HepG2 (cell line): ENCODE data around the gene SDC3. TPM values are rescaled to one million over a fixed set of nuclear protein-coding genes. Genes with fewer than 3 reads are reported as not detected.

ENCODE experiments used
- ATAC-seq: fragments of 200-7000 bp; cut with Tn5 transposase; 3 replicates; pipeline ENCODE4 v1.9.1; 2020; ENCODE audit warnings: mild to moderate bottlenecking, moderate library complexity
- BruUV-seq: library from RNA; stranded (reverse); fragments of 400-500 nt; replicated peaks from 2 replicates; lab custom pipeline; 2021; lab: Mats Ljungman, UMichigan
- CTCF ChIA-PET: fragments of 300-600 bp; formaldehyde crosslinking; extraction: SDS; loops from one replicate; lab custom pipeline; 2021; ENCODE audit warnings: low total read pairs, inconsistent platforms, low intra/inter-chr PET ratio; lab: Yijun Ruan, JAX
- POLR2A ChIA-PET: fragments of 350-600 bp; sonication (Branson Sonifier 250); formaldehyde crosslinking; loops from one replicate; lab custom pipeline; 2020; ENCODE audit warnings: antibody characterized with exemption, inconsistent platforms; lab: Yijun Ruan, JAX
- DNase-seq: peaks from one replicate; pipeline ENCODE4 v3.0.0-alpha.2; 2015; ENCODE audit warnings: low spot score
- FAIRE-seq: peaks from 3 replicates; lab custom pipeline; 2011; peaks lifted over from hg19 to GRCh38; lab: Jason Lieb, UNC
- H2AFZ ChIP-seq: one replicate; pipeline ENCODE4 v1.6.1; 2011; ENCODE audit warnings: low read length, inconsistent platforms
- H3K27ac ChIP-seq: fragments of 300-600 bp; 3 replicates; pipeline ENCODE4 v1.8.0; 2011; ENCODE audit warnings: mixed run types, mild to moderate bottlenecking, mixed read lengths, low read length, inconsistent platforms; ENCODE audit not compliant: insufficient read depth; ENCODE audit errors: extremely low read length
- H3K27me3 ChIP-seq, 2 experiments: fragments of 200-600 bp in 1 of 2; 2 replicates in 1 of 2; 3 replicates in 1 of 2; pipeline versions ENCODE4 v1.6.0 to v1.8.0; 2011; ENCODE audit warnings: low read length in 2 of 2, mild to moderate bottlenecking in 2 of 2, moderate library complexity in 2 of 2, inconsistent platforms in 1 of 2; ENCODE audit not compliant: insufficient read depth in 2 of 2, control insufficient read depth in 1 of 2
- H3K36me3 ChIP-seq, 2 experiments: fragments of 200-600 bp in 1 of 2; replicated peaks in 1 of 2; 2 replicates in 1 of 2; 3 replicates in 1 of 2; pipeline versions ENCODE4 v1.5.1 to v1.8.0; 2011; ENCODE audit warnings: low read length in 2 of 2, inconsistent platforms in 1 of 2; ENCODE audit not compliant: insufficient read depth in 2 of 2, control insufficient read depth in 1 of 2
- H3K4me1 ChIP-seq: 2 replicates; pipeline ENCODE4 v1.5.1; 2012; ENCODE audit warnings: low read length, inconsistent platforms; ENCODE audit not compliant: insufficient read depth
- H3K4me2 ChIP-seq: 2 replicates; pipeline ENCODE4 v1.6.0; 2011; ENCODE audit warnings: low read depth, low read length, inconsistent platforms
- H3K4me3 ChIP-seq, 3 experiments: fragments of 200-600 bp in 1 of 3; sonication (generic), shearing (Covaris generic) in 1 of 3; replicated peaks in 1 of 3; 2 replicates each; pipeline ENCODE4 v1.5.1; 2011 to 2016; ENCODE audit warnings: low read length in 3 of 3, inconsistent platforms in 2 of 3, low read depth in 2 of 3, mild to moderate bottlenecking in 2 of 3, control low read depth in 1 of 3, mixed read lengths in 1 of 3; ENCODE audit not compliant: insufficient read depth in 1 of 3
- H3K79me2 ChIP-seq: one replicate; pipeline ENCODE4 v1.6.1; 2011; ENCODE audit warnings: low read length, inconsistent platforms; ENCODE audit not compliant: insufficient read depth
- H3K9ac ChIP-seq: 2 replicates; pipeline ENCODE4 v1.6.0; 2011; ENCODE audit warnings: mild to moderate bottlenecking, low read depth, low read length, inconsistent platforms; ENCODE audit not compliant: insufficient read depth
- H3K9me3 ChIP-seq: 2 replicates; pipeline ENCODE4 v1.5.1; 2012; ENCODE audit warnings: mild to moderate bottlenecking, low read length
- H4K20me1 ChIP-seq: 2 replicates; pipeline ENCODE4 v1.6.0; 2011; ENCODE audit warnings: inconsistent platforms, mild to moderate bottlenecking, low read length, moderate library complexity; ENCODE audit not compliant: insufficient read depth
- FOXA1 ChIP-seq, 2 experiments: fragments of 450-650 bp in 1 of 2; sonication (generic) in 1 of 2; formaldehyde crosslinking in 1 of 2; IDR thresholded peaks; 2 replicates each; pipeline versions ENCODE4 v1.4.0 to v1.6.1; 2016 to 2020; ENCODE audit warnings: missing genetic modification reagents in 1 of 2
- KMT2B ChIP-seq: IDR thresholded peaks from 2 replicates; pipeline ENCODE4 v1.6.1; 2016; ENCODE audit warnings: missing genetic modification reagents, missing compliant biosample characterization
- MTA1 ChIP-seq: sonication (generic); formaldehyde crosslinking; IDR thresholded peaks from 2 replicates; pipeline ENCODE4 v1.4.0; 2020; ENCODE audit warnings: missing genetic modification reagents, mild to moderate bottlenecking, borderline replicate concordance
- NFE2 ChIP-seq: sonication (generic); formaldehyde crosslinking; IDR thresholded peaks from 2 replicates; pipeline ENCODE4 v1.4.0; 2020; ENCODE audit warnings: missing genetic modification reagents
- PLRG1 ChIP-seq: fragments of 450-650 bp; conservative IDR thresholded peaks from 2 replicates; pipeline ENCODE4 v1.6.1; 2016
- SIX1 ChIP-seq: sonication (generic); formaldehyde crosslinking; IDR thresholded peaks from 2 replicates; pipeline ENCODE4 v1.4.0; 2020; ENCODE audit warnings: missing genetic modification reagents, borderline replicate concordance
- TOPORS ChIP-seq: sonication (generic); formaldehyde crosslinking; IDR thresholded peaks from 2 replicates; pipeline ENCODE4 v1.8.0; 2023; ENCODE audit warnings: mild to moderate bottlenecking, missing genetic modification reagents
- ZNF329 ChIP-seq: sonication (generic); formaldehyde crosslinking; IDR thresholded peaks from 2 replicates; pipeline ENCODE4 v1.9.0; 2021; ENCODE audit warnings: low read depth, mild to moderate bottlenecking, missing genetic modification reagents
- ZNF460 ChIP-seq: sonication (generic); formaldehyde crosslinking; IDR thresholded peaks from 2 replicates; pipeline ENCODE4 v1.5.1; 2020; ENCODE audit warnings: missing genetic modification reagents, mild to moderate bottlenecking, borderline replicate concordance
- ZNF558 ChIP-seq: sonication (generic); formaldehyde crosslinking; IDR thresholded peaks from 2 replicates; pipeline ENCODE4 v1.9.0; 2022; ENCODE audit warnings: mild to moderate bottlenecking, missing genetic modification reagents, borderline replicate concordance
- ZNF720 ChIP-seq: sonication (generic); formaldehyde crosslinking; IDR thresholded peaks from 2 replicates; pipeline ENCODE4 v1.4.0; 2020; ENCODE audit warnings: missing genetic modification reagents
- WGBS: methylation state at CpG from one replicate; pipeline ENCODE4 v1.1.6; 2017; ENCODE audit warnings: low lambda C conversion rate; 5-methylcytosine and 5-hydroxymethylcytosine counted together
- in situ Hi-C: cut with HindIII; loops from 2 replicates; pipeline ENCODE4 v1.10.0; 2017; ENCODE audit warnings: low pct_unique_long_range_greater_than_20kb; ENCODE audit not compliant: extremely low pct_ligation_motif_present
- intact Hi-C: fragments of 100-400 bp; cut with micrococcal nuclease; formaldehyde crosslinking; loops from one replicate; pipeline ENCODE4 v1.10.0; 2022; ENCODE audit not compliant: unreplicated experiment
- polyA plus RNA-seq, 8 experiments: library from polyadenylated mRNA; depleted of rRNA in 3 of 8; stranded (reverse) in 7 of 8; unstranded in 1 of 8; fragments of >200 nt; fragmentation: Illumina TruSeq in 4 of 8; extraction: Trizol in 4 of 8; gene quantifications; 2 replicates each; pipeline versions ENCODE4 v1.2.1 to v1.2.3, GENCODE V29; 2011 to 2016; ENCODE audit warnings: low read depth in 4 of 8, missing spikeins in 1 of 8, mixed read lengths in 1 of 8; ENCODE audit not compliant: insufficient read depth in 1 of 8
- total RNA-seq, 5 experiments: library from RNA; depleted of rRNA; stranded (reverse); fragments of >200 nt; fragmentation: Illumina TruSeq; extraction: Trizol; gene quantifications; 2 replicates each; pipeline ENCODE4 v1.2.3, GENCODE V29; 2016; ENCODE audit warnings: low read depth in 1 of 5
- TF ChIP-seq, protein P1 (sequence below): sonication (generic); formaldehyde crosslinking; IDR thresholded peaks from 2 replicates; pipeline ENCODE4 v1.4.0; 2020; ENCODE audit warnings: mild to moderate bottlenecking, missing genetic modification reagents
- TF ChIP-seq, protein P2 (sequence below): IDR thresholded peaks from 2 replicates; pipeline ENCODE4 v1.6.1; 2016; ENCODE audit warnings: control low read depth
- TF ChIP-seq, protein P3 (sequence below): sonication (generic); formaldehyde crosslinking; IDR thresholded peaks from 2 replicates; pipeline ENCODE4 v1.5.0; 2020; ENCODE audit warnings: mild to moderate bottlenecking, missing genetic modification reagents, borderline replicate concordance
- TF ChIP-seq, protein P4 (sequence below): IDR thresholded peaks from 2 replicates; pipeline ENCODE4 v1.6.1; 2016; ENCODE audit warnings: missing compliant biosample characterization, missing genetic modification reagents, borderline replicate concordance

The SDC3 gene
- total and polyA plus RNA-seq, 2 of the 13 experiments (the other 11 are each of a cell fraction or from before 2014, with no cell fraction given) = 0.49 to 0.84 TPM

GRCh38 chr1:30874176-30874575 is 34.4 kb downstream of the SDC3 start:
- CTCF ChIA-PET = no interaction called here
- BruUV-seq = no TSS peak
- TF ChIP-seq, protein P1, sequence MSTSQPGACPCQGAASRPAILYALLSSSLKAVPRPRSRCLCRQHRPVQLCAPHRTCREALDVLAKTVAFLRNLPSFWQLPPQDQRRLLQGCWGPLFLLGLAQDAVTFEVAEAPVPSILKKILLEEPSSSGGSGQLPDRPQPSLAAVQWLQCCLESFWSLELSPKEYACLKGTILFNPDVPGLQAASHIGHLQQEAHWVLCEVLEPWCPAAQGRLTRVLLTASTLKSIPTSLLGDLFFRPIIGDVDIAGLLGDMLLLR = no peak
- TF ChIP-seq NFE2 (CRISPR knock-in tag) (no peak), MTA1 (CRISPR knock-in tag) (no peak), ZNF460 (CRISPR knock-in tag) (no peak), TOPORS (CRISPR knock-in tag) (no peak), ZNF329 (CRISPR knock-in tag) (no peak), SIX1 (CRISPR knock-in tag) (no peak), ZNF558 (no peak), FOXA1 (IDR thresholded peaks at IDR 0.05) (no peak), FOXA1 (CRISPR knock-in tag; IDR thresholded peaks at IDR 0.05) (no peak), ZNF720 (CRISPR knock-in tag) (no peak), PLRG1 (no peak), KMT2B (CRISPR knock-in tag) (no peak)
- TF ChIP-seq, protein P2, sequence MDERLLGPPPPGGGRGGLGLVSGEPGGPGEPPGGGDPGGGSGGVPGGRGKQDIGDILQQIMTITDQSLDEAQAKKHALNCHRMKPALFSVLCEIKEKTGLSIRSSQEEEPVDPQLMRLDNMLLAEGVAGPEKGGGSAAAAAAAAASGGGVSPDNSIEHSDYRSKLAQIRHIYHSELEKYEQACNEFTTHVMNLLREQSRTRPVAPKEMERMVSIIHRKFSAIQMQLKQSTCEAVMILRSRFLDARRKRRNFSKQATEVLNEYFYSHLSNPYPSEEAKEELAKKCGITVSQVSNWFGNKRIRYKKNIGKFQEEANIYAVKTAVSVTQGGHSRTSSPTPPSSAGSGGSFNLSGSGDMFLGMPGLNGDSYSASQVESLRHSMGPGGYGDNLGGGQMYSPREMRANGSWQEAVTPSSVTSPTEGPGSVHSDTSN (CRISPR knock-in tag) = no peak
- TF ChIP-seq, protein P3, sequence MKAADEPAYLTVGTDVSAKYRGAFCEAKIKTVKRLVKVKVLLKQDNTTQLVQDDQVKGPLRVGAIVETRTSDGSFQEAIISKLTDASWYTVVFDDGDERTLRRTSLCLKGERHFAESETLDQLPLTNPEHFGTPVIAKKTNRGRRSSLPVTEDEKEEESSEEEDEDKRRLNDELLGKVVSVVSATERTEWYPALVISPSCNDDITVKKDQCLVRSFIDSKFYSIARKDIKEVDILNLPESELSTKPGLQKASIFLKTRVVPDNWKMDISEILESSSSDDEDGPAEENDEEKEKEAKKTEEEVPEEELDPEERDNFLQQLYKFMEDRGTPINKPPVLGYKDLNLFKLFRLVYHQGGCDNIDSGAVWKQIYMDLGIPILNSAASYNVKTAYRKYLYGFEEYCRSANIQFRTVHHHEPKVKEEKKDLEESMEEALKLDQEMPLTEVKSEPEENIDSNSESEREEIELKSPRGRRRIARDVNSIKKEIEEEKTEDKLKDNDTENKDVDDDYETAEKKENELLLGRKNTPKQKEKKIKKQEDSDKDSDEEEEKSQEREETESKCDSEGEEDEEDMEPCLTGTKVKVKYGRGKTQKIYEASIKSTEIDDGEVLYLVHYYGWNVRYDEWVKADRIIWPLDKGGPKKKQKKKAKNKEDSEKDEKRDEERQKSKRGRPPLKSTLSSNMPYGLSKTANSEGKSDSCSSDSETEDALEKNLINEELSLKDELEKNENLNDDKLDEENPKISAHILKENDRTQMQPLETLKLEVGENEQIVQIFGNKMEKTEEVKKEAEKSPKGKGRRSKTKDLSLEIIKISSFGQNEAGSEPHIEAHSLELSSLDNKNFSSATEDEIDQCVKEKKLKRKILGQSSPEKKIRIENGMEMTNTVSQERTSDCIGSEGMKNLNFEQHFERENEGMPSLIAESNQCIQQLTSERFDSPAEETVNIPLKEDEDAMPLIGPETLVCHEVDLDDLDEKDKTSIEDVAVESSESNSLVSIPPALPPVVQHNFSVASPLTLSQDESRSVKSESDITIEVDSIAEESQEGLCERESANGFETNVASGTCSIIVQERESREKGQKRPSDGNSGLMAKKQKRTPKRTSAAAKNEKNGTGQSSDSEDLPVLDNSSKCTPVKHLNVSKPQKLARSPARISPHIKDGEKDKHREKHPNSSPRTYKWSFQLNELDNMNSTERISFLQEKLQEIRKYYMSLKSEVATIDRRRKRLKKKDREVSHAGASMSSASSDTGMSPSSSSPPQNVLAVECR = no peak
- TF ChIP-seq, protein P4, sequence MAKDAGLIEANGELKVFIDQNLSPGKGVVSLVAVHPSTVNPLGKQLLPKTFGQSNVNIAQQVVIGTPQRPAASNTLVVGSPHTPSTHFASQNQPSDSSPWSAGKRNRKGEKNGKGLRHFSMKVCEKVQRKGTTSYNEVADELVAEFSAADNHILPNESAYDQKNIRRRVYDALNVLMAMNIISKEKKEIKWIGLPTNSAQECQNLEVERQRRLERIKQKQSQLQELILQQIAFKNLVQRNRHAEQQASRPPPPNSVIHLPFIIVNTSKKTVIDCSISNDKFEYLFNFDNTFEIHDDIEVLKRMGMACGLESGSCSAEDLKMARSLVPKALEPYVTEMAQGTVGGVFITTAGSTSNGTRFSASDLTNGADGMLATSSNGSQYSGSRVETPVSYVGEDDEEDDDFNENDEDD (CRISPR knock-in tag) = no peak

More at GRCh38 chr1:30874176-30874575, 34.4 kb downstream of the SDC3 start:
- Histone ChIP-seq H3K27ac (no peak overlapping the region), H3K4me1 (no peaks in the 10 kb centered on the region), H3K4me2 (no peak overlapping the region), H4K20me1 (no peaks in the 10 kb centered on the region), H3K79me2 (no peaks in the 10 kb centered on the region), H3K9me3 (no peaks in the 10 kb centered on the region), H3K36me3 (no peaks in the 10 kb centered on the region), H2AFZ (no peak overlapping the region), H3K4me3 (no peak overlapping the region), H3K27me3 (peaks cover 0 to 18% of the 10 kb centered on the region in 2 experiments; a peak in 3 of 5 replicates), H3K9ac (no peak overlapping the region)
- WGBS = 33% methylated on average over 2 of the region's 11 CpGs
- no peak for ATAC-seq
- intact Hi-C loops = no loop called here
- no peak for DNase-seq
- in situ Hi-C loops = no loop called here
- FAIRE-seq = no peak
- POLR2A ChIA-PET = no interaction called here
